ENCODE measurements around the gene OR2B2.

GRCh38 chr6:27911956-27912446 is at the start of gene OR2B2:
- no peak for TF ChIP-seq BHLHE40 (IDR thresholded peaks at IDR 0.05; ENCODE audit: borderline replicate concordance)
- TF ChIP-seq SP1 (IDR thresholded peaks at IDR 0.05): no peak
- TF ChIP-seq FOXA1 (IDR thresholded peaks at IDR 0.05): no peak
- TF ChIP-seq, protein P1, sequence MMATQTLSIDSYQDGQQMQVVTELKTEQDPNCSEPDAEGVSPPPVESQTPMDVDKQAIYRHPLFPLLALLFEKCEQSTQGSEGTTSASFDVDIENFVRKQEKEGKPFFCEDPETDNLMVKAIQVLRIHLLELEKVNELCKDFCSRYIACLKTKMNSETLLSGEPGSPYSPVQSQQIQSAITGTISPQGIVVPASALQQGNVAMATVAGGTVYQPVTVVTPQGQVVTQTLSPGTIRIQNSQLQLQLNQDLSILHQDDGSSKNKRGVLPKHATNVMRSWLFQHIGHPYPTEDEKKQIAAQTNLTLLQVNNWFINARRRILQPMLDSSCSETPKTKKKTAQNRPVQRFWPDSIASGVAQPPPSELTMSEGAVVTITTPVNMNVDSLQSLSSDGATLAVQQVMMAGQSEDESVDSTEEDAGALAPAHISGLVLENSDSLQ (IDR thresholded peaks at IDR 0.05): no peak
- no peak for TF ChIP-seq ELF4 (IDR thresholded peaks at IDR 0.05)
- no peak for TF ChIP-seq NFRKB (IDR thresholded peaks at IDR 0.05)
- TF ChIP-seq FOXK2 (IDR thresholded peaks at IDR 0.05): no peak
- no peak for TF ChIP-seq HDGF (IDR thresholded peaks at IDR 0.05; ENCODE audit: borderline replicate concordance)
- no peak for TF ChIP-seq FOXM1 (IDR thresholded peaks at IDR 0.05; ENCODE audit: borderline replicate concordance)
- no peak for TF ChIP-seq TARDBP (IDR thresholded peaks at IDR 0.05)
- TF ChIP-seq ARNT (IDR thresholded peaks at IDR 0.05): no peak
- no peak for TF ChIP-seq SUZ12 (IDR thresholded peaks at IDR 0.05)
- no peak for TF ChIP-seq CTBP1 (IDR thresholded peaks at IDR 0.05; ENCODE audit: borderline replicate concordance)
- no peak for TF ChIP-seq LEF1 (IDR thresholded peaks at IDR 0.05; ENCODE audit: borderline replicate concordance)

All from HEK293T (cell line).